ENCODE data around the gene ADAM23.

ADAM23 gene

GRCh38 chr2:206526416-206526815, 83.1 kb downstream of the ADAM23 start:
- no peak for TF ChIP-seq CTCF (IDR thresholded peaks at IDR 0.05)
- no peak for TF ChIP-seq ZFX (IDR thresholded peaks at IDR 0.05; ENCODE audit: borderline replicate concordance)
- H3K27ac ChIP-seq: no peak overlapping the region

- TF ChIP-seq ZFX (IDR thresholded peaks at IDR 0.05; ENCODE audit: borderline replicate concordance) (no peak), CTCF (IDR thresholded peaks at IDR 0.05) (no peak)
Measured at GRCh38 chr2:206527153-206527552, 83.8 kb downstream of the ADAM23 start.

GRCh38 chr2:206530727-206531126, 87.4 kb downstream of the ADAM23 start:
- no peak for TF ChIP-seq CTCF (IDR thresholded peaks at IDR 0.05)
- no peak for TF ChIP-seq ZFX (IDR thresholded peaks at IDR 0.05; ENCODE audit: borderline replicate concordance)
- no peak overlapping the region for H3K27ac ChIP-seq

More at GRCh38 chr2:206527153-206527552, 83.8 kb downstream of the ADAM23 start:
- no peak overlapping the region for H3K27ac ChIP-seq

- TF ChIP-seq ZFX (IDR thresholded peaks at IDR 0.05; ENCODE audit: borderline replicate concordance) (no peak), CTCF (IDR thresholded peaks at IDR 0.05) (no peak)
- H3K27ac ChIP-seq: no peak overlapping the region
Measured at GRCh38 chr2:206531996-206532543, 88.7 kb downstream of the ADAM23 start.

GRCh38 chr2:206533977-206534376, 90.6 kb downstream of the ADAM23 start:
- no peak for TF ChIP-seq ZFX (IDR thresholded peaks at IDR 0.05; ENCODE audit: borderline replicate concordance)
- TF ChIP-seq CTCF (IDR thresholded peaks at IDR 0.05): no peak
- H3K27ac ChIP-seq: no peak overlapping the region

GRCh38 chr2:206535260-206535986, 92.1 kb downstream of the ADAM23 start:
- no peak for TF ChIP-seq CTCF (IDR thresholded peaks at IDR 0.05)
- no peak for TF ChIP-seq ZFX (IDR thresholded peaks at IDR 0.05; ENCODE audit: borderline replicate concordance)

GRCh38 chr2:206540757-206541156, 97.4 kb downstream of the ADAM23 start:
- TF ChIP-seq CTCF (IDR thresholded peaks at IDR 0.05) (no peak), ZFX (IDR thresholded peaks at IDR 0.05; ENCODE audit: borderline replicate concordance) (no peak)
- no peak overlapping the region for H3K27ac ChIP-seq

More at GRCh38 chr2:206535260-206535986, 92.1 kb downstream of the ADAM23 start:
- H3K27ac ChIP-seq: no peak overlapping the region
